Measurements from ENCODE around the gene PHC2.
"Not testable (repeated sequence)": the region's sequence is repeated elsewhere in the genome, so short reads cannot be mapped to it uniquely, and the experiment has no call there.

Gene PHC2

GRCh38 chr1:33311706-33312412, 119.0 kb downstream of the PHC2 start:
- TF ChIP-seq ESRRG (CRISPR knock-in tag; IDR thresholded peaks at IDR 0.05) (no peak), ISL1 (CRISPR knock-in tag; IDR thresholded peaks at IDR 0.05) (no peak), CSDC2 (CRISPR knock-in tag; IDR thresholded peaks at IDR 0.05) (no peak), ZNF70 (CRISPR knock-in tag; IDR thresholded peaks at IDR 0.05) (no peak), PATZ1 (CRISPR knock-in tag; IDR thresholded peaks at IDR 0.05; ENCODE audit: borderline replicate concordance) (no peak), SNAI2 (CRISPR knock-in tag; IDR thresholded peaks at IDR 0.05) (no peak), CSRNP3 (CRISPR knock-in tag; IDR thresholded peaks at IDR 0.05) (no peak), BACH2 (CRISPR knock-in tag; IDR thresholded peaks at IDR 0.05; ENCODE audit: borderline replicate concordance) (no peak)
- no peak; the same call in 2 of the 3 replicates for ATAC-seq

GRCh38 chr1:33310702-33311101, 120.2 kb downstream of the PHC2 start:
- TF ChIP-seq POU6F1 (CRISPR knock-in tag; IDR thresholded peaks at IDR 0.05; ENCODE audit: borderline replicate concordance, low read depth), result no peak
- ATAC-seq, result no peak

GRCh38 chr1:33309351-33309750, 121.5 kb downstream of the PHC2 start:
- ATAC-seq, result not testable (repeated sequence)

- ATAC-seq, result no peak
- TF ChIP-seq ZC3H10 (CRISPR knock-in tag; IDR thresholded peaks at IDR 0.05), result no peak
Observed at GRCh38 chr1:33307494-33307864, 123.4 kb downstream of the PHC2 start.

- no peak for ATAC-seq
- no peak for TF ChIP-seq CSDC2 (CRISPR knock-in tag; IDR thresholded peaks at IDR 0.05)
- TF ChIP-seq ZNF70 (CRISPR knock-in tag; IDR thresholded peaks at IDR 0.05), result no peak
- no peak for TF ChIP-seq SNAI2 (CRISPR knock-in tag; IDR thresholded peaks at IDR 0.05)
- no peak for TF ChIP-seq ZNF8 (CRISPR knock-in tag; IDR thresholded peaks at IDR 0.05)
- TF ChIP-seq ESRRG (CRISPR knock-in tag; IDR thresholded peaks at IDR 0.05), result no peak
- TF ChIP-seq ARNTL (CRISPR knock-in tag; IDR thresholded peaks at IDR 0.05; ENCODE audit: borderline replicate concordance, low read depth), result no peak
- no peak for TF ChIP-seq ZFP30 (CRISPR knock-in tag; IDR thresholded peaks at IDR 0.05)
- TF ChIP-seq TOX (CRISPR knock-in tag; IDR thresholded peaks at IDR 0.05; ENCODE audit: borderline replicate concordance), result no peak
- no peak for TF ChIP-seq GLIS3 (CRISPR knock-in tag; IDR thresholded peaks at IDR 0.05)
- TF ChIP-seq RARB (CRISPR knock-in tag; IDR thresholded peaks at IDR 0.05), result no peak
- no peak for TF ChIP-seq PPARA (CRISPR knock-in tag; IDR thresholded peaks at IDR 0.05; ENCODE audit: borderline replicate concordance)
- no peak for TF ChIP-seq CREB5 (CRISPR knock-in tag; IDR thresholded peaks at IDR 0.05; ENCODE audit: low read depth)
- no peak for TF ChIP-seq PATZ1 (CRISPR knock-in tag; IDR thresholded peaks at IDR 0.05; ENCODE audit: borderline replicate concordance)
- no peak for TF ChIP-seq TSHZ2 (CRISPR knock-in tag; IDR thresholded peaks at IDR 0.05)
- no peak for TF ChIP-seq CSRNP3 (CRISPR knock-in tag; IDR thresholded peaks at IDR 0.05)
- no peak for TF ChIP-seq ZNF565 (CRISPR knock-in tag; conservative IDR thresholded peaks at IDR 0.05; ENCODE audit: low read depth)
- TF ChIP-seq ZC3H10 (CRISPR knock-in tag; IDR thresholded peaks at IDR 0.05), result no peak
- no peak for TF ChIP-seq ISL1 (CRISPR knock-in tag; IDR thresholded peaks at IDR 0.05)
Observed at GRCh38 chr1:33306653-33307493, 124.0 kb downstream of the PHC2 start.
